ENCODE measurements around the gene TNS2.

DNA sequence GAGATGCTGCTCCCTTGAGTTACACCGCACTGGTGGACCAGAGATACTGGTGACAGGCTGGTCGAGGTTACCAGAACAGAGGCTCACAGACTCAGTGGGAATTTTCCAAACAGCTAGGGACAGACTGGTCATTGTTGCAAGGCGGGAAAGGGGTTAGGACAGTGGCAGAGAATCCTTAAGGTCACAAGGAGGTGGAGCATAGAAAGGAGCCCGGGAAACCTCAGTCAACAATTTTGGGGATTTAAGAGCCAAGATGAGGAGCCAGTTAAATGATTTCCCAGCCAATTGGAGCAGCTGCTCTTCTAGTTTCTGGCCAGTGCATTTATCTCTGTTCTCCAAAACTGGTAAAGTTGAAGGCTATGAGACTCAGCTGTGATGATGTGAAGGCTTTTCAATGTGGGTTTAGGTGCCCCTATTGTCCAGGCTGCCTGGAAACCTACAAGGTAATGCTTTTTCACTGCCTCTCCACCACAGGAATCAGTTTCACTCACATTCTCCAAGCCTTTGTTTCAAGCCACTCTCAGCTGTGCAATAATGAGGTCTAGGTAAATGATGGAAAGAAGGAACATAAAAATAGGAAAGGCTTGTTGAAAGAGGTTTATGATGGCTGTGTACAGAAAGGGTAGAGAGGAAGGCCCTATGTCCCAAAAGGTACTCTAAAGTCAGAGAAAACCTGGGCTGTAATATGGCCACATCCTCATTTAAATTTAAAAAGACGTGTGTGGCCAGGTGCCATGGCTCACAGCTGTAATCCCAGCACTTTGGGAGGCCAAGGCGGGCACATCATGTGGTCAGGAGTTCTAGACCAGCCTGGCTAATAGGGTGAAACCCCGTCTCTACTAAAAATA is 7.0 kb upstream of the TNS2 start:
- TF ChIP-seq, protein P1, sequence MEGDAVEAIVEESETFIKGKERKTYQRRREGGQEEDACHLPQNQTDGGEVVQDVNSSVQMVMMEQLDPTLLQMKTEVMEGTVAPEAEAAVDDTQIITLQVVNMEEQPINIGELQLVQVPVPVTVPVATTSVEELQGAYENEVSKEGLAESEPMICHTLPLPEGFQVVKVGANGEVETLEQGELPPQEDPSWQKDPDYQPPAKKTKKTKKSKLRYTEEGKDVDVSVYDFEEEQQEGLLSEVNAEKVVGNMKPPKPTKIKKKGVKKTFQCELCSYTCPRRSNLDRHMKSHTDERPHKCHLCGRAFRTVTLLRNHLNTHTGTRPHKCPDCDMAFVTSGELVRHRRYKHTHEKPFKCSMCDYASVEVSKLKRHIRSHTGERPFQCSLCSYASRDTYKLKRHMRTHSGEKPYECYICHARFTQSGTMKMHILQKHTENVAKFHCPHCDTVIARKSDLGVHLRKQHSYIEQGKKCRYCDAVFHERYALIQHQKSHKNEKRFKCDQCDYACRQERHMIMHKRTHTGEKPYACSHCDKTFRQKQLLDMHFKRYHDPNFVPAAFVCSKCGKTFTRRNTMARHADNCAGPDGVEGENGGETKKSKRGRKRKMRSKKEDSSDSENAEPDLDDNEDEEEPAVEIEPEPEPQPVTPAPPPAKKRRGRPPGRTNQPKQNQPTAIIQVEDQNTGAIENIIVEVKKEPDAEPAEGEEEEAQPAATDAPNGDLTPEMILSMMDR (IDR thresholded peaks at IDR 0.05; ENCODE audit: insufficient read depth, low read length, poor library complexity, severe bottlenecking): no peak
- TF ChIP-seq EZH2phosphoT487 (conservative IDR thresholded peaks at IDR 0.05; ENCODE audit: low read length): no peak

Data from SU-DHL-6 (cell line).